SK-N-DZ (cell line): ENCODE data around the gene FGF18.
A peak's percentile ranks its signal among the peaks of the same experiment; 100 is the strongest.

ENCODE experiments used
- DNase-seq: peaks from one replicate; pipeline ENCODE4 v3.0.0-alpha.2; 2015; ENCODE audit warnings: low spot score

Gene FGF18

DNA sequence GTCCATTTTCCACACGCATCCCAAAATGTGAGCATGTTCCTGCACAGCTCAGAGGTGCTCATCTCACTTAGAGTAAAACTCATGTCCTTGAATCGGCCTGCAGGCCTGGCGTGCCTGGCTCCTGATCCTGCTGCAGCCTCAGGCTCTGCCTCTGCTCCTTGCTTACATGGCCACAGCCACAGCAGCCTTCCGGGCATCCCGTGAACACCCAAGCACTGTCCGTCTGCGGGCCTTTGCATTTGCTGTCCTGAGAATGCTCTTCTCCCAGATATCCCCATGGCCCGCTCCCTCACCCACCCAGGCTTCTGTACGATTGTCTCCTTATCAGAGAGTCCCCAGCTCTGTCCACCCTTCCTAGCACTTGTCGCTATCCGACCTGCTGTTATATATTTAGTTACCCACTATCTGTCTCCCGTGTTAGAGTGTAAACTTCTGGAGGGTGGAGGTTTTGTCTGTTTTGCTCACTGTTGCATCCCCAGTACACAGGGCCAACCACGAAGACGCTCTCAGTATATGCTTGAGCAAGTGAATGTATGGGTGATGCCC lies 21.9 kb downstream of the FGF18 start:
- DNase-seq, result no peak

DNA sequence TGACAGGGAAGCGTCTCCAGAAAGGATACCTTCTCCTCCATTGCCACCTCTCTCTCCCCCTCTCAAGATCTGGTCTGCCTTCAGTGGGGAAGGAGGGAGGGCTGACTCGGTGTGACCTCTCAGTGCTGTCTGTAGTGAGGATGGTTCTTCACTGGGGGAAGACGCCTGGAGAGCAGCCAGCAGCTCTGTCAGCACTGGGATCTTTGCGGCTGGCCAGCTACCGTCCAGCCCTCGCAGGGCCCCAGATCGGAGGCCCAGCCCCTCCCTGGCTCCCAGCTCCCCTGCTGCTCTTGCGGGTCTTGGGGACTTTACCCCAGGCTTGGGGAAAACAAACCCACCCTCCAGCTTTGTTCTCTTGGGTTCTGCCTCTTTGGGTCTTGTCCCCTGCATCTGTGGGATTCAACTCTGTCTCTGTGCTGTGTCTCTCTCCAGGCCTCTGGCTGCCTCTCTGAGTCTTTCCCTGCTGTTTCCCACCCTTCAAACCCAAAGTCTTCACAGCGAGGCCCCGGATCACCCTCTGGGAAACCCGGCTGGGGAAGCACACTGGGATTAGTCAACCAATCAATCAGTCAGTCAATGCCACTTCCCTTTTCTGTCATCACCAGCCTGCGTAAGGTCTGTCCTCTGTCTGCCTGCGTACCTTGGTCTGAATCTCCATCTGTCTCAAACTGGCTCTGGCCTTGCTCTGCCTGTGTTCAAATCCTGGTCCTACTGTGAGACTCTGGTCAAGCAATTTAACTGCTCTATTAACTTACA lies 23.0 kb downstream of the FGF18 start:
- DNase-seq, result no peak

DNA sequence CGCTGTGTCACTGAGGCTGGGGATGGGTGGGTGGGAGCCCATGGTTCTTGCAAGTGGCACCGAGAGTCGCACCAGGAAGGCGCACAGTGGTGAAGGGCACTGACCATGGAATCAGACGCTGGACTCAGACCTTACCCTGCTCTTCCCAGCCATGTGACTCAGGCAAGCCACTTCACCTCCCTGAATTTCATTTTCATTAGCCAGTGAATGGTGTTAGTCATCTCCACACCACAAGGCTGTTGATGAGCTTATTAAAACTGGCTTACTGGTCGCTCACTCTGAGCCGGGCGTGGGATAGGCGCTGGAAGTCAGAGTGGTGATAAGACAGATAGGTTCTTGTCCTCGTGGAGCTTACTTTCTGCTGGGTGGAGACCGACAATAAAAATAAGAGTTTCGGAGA lies 25.1 kb downstream of the FGF18 start:
- no peak for DNase-seq

DNA sequence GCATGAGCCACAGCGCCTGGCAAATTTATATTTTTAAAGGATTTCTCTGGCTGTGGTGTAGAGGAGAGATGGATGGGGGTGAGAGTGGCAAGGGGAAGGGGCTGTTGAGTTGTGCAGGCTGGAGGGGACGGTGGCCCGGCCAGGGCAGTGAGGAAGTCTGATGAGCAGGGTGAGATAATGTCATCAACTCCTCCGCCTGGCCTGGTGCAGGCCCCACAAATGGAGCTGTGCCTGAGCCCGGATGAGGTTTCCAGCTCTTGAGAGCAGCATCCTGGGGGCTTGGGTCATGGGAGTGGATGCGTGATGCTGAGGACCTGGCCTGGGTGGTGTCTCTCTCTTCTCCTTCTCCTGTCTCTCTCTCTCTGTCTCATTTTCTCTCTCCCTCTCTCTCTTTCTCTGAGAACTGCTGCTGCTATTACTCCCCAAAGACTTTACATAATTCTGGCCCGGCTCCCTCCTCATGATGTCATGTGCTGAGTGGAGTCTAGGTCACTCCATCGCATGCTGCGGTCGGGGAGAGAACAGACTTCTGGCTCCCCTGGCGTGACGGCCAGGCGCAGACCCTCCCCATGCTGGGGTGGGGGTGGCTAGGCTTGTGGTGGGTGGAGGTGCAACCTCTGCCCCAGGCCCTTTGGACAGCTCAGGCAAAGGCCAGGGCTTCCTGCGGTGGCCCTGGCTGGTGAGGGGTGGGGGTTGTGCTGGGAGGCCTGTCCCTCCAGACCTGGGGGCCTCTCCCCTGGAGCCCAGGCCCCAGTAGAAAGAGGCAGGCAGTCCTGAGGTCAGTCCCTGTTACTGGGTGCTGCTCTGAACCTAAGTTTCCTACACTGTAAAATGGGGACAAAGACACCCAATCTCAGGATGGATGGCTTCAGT lies 26.4 kb downstream of the FGF18 start:
- DNase-seq, result peak; percentile 69

DNA sequence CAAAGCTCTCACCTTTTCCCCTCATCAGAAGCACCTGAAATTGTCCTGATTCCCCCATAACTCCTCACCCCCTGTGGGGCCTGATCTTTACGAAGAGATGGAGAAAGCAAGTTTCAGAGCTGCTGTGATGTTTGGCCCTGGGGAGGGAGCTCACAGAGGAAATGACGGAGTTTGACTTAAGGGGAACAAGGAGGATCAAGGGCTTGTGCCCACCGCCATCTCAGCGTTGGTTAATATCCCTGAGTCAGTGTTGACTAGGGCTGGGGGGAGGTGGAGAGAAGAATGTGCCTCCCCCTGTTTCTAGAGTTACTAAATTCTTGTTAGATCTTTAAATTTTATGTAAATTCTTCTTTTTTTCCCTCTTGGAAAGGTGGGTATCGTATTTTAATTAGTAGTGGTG lies 27.8 kb downstream of the FGF18 start:
- no peak for DNase-seq

DNA sequence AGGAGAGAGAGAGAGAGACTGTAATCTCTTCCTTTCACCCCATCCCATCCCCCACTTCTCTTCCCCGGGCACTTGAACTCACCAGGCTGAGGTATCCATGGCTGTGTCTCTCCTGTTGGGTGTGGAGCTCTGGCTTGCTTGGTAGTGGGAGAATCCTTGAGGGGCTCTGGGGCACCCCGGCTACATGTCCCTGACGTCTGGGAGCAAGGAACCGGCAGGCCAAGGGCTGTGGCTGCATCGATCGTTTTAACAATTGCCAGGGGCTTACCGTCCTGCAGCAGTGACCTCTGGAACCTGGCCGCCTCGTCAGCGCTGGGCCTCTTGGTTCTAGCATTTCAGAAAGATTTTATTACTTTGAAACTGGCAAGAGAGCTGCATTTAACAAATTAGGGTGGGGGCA lies 30.0 kb downstream of the FGF18 start:
- DNase-seq, result no peak

DNA sequence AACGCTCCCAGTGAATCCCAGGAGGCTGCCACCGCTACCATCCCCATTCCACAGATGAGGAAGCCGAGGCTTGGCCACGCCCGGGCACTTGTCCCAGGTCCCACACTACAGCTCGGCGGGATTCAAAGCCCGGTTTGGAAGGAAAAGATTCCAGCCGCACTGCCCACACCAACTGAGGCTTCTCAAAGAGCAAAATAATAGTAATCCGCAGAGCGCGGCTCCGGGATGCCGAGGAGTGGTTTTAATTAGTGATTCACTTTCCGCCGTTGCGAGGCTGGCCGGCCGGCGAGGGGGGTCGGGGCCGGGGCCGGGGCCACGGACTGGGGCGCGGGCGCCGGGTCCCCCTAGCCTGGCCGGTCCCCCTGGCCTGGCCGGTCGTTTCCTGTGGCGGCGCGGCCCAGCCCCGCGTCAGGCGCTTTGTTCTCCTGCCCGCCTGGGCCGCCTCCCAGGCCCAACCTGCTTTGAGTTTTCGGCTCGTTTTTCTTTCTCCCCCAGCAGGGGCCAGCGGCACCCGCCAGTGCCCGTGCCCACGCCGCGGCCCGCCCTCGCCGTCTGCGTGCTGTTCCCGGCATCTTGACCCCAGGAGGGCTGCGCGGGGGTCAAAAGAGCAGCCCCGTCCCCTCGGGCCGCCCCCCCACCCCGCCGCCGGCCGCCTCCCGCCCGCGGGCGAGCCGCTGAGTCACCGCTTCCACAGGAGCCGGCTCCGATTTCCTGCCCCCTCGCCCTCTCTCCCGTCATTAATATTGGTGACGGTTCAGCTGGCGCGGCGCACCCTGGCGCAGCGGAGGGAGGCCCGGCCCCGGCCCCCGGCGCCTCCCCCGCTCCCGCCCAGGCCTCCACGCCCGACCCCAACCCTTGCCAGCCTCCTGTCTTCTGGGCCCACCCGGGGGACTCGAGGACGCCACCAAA lies 31.2 kb downstream of the FGF18 start:
- no peak for DNase-seq

DNA sequence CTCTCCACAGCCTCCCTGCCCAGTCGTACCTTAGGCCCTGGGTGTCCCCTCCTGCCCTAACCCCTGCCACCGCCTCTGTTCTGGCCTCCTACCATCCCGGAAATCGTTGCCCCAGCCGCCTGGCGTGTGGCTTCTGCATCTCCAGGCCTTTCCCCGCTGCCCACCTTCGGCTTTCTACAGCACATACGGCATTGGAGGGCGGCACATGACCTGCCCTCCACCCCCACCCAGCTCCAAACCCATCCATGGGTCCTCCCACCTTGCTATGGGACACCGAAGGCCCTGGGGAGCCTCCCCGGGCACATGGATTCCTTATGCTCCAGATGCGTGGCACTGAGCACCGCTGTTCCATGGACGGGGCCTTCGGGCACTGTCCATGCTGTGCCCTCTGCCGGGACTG lies 32.0 kb downstream of the FGF18 start:
- DNase-seq, result no peak

DNA sequence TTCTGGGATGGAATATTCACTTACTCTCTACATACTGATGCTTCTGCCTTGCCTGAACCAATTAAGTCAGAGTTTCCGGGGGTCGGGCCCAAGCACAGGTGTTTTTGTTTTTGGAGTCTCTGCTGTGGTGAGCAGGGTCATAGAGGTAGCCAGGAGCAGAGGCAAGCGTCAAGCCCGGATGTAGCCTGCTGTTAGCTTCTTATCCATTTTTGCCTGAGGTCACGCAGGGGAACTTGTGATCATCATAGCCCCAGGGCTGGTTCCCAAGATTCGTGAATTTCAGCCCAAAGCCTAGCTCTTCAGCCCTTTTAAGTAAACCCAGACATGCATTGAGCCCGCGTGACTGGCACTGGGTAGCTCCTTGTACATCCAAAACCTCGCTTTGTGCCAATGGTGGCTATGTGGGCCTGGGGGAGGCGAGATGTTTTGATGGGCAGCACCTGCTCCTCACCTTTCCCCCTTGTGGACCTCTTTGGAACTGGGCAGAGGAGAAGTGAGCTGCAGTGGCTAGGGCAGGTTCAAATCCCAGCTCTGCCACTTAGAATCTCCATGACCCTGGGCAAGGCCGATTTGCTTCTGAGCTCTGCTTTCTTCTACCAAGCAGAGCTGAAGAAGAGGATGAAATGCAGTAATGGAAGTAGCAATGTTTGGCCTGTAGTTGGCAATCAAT lies 33.7 kb downstream of the FGF18 start:
- DNase-seq, result no peak

DNA sequence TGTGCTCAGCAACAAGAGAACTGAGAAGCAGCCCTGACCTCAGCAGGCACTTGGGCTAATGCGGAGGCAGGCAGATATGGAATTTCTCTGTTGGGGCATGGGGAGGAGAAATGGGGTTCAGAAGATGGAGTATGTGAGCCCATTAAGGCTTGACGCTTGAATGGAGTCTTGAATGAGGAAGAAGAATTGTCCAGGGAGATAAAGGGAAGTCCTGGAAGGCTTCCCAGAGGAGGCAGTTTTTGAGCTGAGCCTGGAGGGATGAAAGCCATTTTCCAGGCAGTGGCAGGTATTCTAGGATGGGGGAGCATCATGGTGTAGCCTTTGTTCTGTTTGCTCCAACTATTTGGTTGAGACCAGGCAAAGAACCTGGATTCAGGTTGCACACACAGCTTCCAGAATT lies 34.5 kb downstream of the FGF18 start:
- no peak for DNase-seq

DNA sequence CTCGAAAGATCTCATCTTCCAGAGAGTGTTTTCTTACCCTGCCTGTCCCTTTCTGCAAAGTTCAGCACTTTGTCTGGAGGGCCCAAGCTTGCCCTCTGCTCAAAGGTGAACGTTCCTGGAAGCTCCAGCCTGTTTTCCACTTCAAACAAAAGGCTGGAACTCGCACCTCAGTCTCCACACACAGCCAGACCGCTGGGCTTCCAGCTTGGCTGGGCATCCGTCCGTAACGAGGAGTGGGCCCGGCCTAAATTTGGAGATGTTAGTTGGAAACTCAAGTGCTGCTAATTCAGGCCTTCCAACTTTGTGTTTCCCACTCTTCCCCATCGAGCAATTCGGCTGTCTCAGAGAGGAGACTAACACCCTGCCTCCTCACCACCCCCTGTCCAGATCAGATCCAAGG lies 35.1 kb downstream of the FGF18 start:
- no peak for DNase-seq

DNA sequence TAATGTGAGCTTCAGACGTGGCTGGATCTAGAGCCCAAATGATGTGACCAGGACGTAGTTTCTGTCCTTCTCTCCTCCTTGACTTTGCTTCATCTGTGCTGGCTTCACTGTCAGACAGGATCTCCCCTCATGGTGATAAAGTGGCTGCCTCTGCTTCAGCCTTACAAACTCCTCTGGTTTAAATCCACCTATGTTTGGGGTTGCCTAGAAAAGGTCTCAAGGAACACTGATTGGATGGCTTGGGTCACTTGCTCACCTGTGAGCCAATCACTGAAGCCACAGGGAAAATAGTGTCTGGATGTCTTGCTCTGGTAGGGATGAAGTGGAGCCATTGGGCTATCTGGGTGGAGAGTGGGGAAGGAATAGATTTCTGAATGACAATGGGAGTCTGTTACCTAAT lies 36.1 kb downstream of the FGF18 start:
- DNase-seq, result no peak

DNA sequence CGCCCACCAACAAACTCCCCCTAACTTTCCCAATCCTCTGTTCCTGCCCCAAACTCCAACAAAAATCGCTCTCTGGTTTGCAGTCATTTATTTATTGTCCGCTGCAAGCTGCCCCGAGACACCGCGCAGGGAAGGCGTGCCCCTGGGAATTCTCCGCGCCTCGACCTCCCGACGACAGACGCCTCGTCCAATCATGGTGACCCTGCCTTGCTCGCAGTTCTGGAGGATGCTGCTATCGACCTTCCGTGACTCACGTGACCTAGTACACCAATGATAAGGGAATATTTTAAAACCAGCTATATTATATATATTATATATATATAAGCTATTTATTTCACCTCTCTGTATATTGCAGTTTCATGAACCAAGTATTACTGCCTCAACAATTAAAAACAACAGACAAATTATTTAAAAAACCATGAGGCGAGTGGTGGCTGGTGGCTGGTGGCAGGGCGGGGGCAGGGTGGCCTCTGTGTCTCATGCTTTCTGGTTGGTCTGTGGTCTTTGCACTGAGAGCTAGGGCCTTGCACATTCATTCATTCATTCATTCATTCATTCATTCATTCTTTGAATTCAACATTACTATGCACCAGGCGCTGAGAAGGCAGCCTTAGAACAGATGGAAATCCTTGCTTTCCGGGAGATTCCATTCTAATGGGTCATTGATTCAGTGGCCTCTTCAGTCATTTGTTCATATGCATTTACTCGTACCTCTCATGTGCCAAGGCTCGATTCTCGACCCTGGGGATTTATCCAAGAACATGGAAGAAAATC lies 37.9 kb downstream of the FGF18 start:
- DNase-seq, result no peak

DNA sequence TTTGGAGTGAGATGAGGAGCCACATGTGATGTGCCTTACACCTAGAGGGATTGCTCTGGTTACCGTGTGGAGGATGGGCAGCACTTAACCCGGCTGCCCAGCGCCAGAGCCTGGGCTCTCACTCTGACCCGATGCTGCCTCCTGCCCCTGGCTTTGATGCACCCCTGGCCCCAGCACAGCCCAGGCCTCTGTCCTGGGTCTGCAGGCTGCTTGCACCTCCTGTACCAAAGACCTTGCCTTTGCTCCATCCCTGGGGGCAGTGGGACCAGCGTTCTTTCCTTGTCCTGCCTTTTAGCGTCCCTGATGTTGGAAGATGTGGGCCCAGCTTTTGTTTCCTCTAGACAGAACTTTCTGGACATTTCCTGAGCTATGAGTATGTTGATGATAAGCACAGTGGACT lies 40.4 kb downstream of the FGF18 start:
- no peak for DNase-seq

DNA sequence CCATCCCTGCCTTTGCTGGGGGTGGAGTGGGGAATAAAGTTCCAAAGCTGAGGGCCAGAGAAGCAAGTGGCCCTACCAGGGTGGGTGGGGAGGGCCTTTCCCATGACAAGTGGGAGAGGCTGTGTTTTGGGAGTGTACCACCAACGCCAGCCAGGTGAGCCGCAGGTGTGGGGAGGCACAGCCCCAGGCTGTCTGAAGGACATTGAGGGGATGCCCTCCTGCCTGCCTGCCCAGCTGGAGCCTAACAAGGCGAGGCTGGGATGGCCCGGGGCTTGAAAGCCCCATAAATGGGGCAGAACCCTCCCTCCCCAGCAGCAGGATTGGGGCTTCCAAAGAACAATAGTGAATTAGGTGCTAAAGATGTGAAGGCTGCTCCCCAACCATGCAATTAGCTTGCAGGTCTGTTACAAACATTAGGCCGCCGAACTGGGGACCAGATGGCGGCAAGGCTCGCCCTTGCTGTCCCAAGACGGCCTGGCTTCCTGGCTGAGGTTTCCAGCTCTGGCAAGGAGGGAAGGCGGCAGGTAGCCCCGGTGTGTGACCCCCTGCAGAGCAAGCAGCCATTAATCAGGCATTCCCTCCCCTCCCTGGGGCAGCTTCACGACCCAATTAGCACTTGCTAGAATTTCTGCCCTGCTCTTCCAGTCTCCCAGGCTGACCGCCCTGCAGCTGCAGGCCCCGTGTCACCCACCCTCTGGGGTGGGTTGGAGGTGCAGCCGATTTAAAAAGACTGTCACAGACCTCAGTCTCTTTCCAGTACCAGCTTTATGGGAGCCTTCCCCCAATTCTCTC lies 42.9 kb downstream of the FGF18 start:
- DNase-seq, result no peak

DNA sequence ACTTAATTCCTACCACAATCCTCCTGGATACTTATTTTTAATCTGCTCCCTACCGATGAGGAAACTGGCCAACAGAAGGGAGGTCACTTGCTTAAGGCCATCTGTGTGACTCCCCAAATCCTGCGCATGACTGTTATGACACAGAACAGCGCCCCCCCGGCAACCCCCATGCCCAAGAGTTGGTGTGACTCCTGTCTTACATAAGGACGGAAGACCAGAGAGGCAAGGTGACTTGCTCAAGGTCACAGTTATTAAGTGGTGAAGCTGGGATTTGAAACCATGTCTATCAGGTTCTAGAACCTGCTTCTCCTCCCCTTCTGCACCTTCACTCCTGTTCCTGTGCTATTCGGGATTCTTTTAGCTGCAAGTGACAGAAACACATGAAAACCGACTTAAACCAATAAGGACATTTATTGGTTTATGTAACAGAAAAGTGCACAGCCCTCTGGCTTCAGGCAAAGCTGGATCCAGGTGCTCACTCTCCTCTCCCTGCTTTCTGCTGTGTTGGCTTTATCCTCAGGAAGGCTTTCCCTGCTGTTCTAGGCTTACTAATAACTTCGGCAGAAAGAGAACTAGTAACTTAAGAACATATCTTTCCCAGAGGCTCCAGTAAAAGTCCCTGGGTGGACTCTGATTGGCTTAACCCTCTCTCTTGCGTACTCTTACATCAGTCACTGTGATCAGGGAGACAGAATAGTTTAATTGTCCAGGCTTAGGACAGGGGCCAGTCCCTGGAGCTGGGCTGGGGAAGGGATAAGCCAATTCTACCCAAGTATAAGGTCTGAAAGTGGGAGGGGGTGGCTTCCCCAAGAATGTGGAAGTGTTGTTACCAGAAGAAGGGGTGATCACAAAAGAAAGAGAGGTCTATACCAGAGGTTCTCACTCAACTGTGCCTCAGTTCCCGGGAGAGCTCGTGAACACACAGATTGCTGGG lies 43.7 kb downstream of the FGF18 start:
- DNase-seq, result no peak

DNA sequence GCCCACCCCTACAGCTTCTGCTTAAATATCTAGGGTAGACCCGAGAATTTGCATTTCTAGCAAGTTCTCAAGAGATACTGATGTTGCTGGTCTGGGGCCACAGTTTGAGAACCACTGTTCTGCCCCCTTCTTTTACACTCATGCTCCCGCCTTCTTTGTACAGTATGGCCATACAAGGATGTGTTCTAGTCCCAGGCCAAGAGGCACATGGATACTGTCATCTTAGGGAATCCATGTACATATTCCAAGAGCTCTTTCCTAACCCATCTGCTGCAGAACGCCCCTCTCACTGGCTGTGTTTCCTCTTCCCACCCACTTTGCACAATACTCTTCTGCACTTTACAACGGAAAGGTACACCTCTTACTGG lies 44.4 kb downstream of the FGF18 start:
- DNase-seq, result no peak

DNA sequence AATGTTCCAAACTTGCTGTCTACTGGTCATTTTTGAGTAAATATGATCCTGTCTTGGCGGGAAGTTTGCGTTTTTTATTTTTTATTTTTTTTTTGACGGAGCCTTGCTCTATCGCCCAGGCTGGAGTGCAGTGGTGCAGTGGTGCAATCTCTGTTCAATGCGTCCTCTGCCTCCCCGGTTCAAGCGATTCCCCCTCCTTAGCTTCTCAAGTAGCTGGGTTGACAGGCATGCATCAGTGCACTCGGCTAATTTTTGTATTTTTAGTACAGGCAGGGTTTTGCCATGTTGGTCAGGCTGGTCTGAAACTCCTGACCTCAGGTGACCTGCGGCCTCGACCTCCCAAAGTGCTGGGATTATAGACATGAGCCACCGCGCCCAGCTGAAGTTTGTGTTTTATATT lies 45.4 kb downstream of the FGF18 start:
- no peak for DNase-seq

DNA sequence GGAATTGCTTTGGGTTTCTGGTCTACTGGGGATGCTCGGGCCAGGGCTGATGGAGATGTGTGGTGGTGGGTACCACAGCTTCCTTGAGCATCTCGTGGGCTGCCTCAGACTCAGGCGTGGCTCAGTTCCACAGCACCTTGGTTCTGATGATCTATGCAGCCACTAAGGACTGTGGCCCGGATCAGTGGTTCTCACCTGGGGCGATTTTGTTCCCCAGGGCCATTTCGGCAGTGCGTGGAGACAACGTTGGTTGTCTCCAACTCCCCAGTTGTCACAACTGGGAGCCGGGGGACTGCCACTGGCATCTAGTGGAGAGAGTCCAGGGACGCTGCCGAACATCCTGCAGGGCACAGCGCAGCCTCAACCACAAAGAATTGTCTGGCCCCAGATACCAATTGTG lies 47.7 kb downstream of the FGF18 start:
- no peak for DNase-seq
